B cell (primary cell): ENCODE results near the gene INTS3. TPM values are rescaled to one million over a fixed set of nuclear protein-coding genes. Genes with fewer than 3 reads are reported as not detected.

Experiments used
- ATAC-seq: fragments of 200-7000 bp; cut with Tn5 transposase; one replicate; pipeline ENCODE4 v1.10.0; 2021; ENCODE audit warnings: low read depth, mild to moderate bottlenecking, moderate number of reproducible peaks, moderate library complexity
- CTCF ChIA-PET: fragments of 350-600 bp; sonication (Branson Sonifier 250); formaldehyde crosslinking; loops from one replicate; lab custom pipeline; 2021; ENCODE audit warnings: antibody characterized with exemption, inconsistent platforms; lab: Charles Lee
- POLR2A ChIA-PET: fragments of 350-600 bp; sonication (Branson Sonifier 250); formaldehyde crosslinking; loops from one replicate; lab custom pipeline; 2021; ENCODE audit warnings: antibody characterized with exemption; lab: Charles Lee
- DNase-seq: peaks from one replicate; pipeline ENCODE4 v3.0.0; 2013
- H2AFZ ChIP-seq: 2 replicates; pipeline ENCODE4 v1.6.1; 2012; ENCODE audit warnings: mild to moderate bottlenecking, low read depth, low read length; ENCODE audit not compliant: insufficient read depth, poor library complexity, severe bottlenecking
- H3K27ac ChIP-seq, 2 donors: 1 replicate in 1 of 2; 2 replicates in 1 of 2; pipeline ENCODE4 v1.5.1; 2012 to 2013; ENCODE audit warnings: low read length in 2 of 2, mild to moderate bottlenecking in 2 of 2, moderate library complexity in 1 of 2
- H3K27me3 ChIP-seq, 4 experiments: fragments of 200-600 bp in 1 of 4; sonication (generic) in 1 of 4; replicated peaks in 1 of 4; 1 replicate in 2 of 4; 2 replicates in 2 of 4; pipeline versions ENCODE4 v1.6.1 to v1.7.0; 2013 to 2016; ENCODE audit warnings: low read length in 3 of 4, mild to moderate bottlenecking in 2 of 4, mixed read lengths in 1 of 4, moderate library complexity in 1 of 4; ENCODE audit not compliant: insufficient read depth in 4 of 4, control insufficient read depth in 3 of 4; ENCODE audit errors: control extremely low read depth in 1 of 4
- H3K36me3 ChIP-seq, 2 experiments: replicated peaks in 1 of 2; 1 replicate in 1 of 2; 2 replicates in 1 of 2; pipeline versions ENCODE4 v1.6.1 to v1.7.1; 2013; ENCODE audit warnings: low read length in 1 of 2; ENCODE audit not compliant: insufficient read depth in 2 of 2, control insufficient read depth in 1 of 2; ENCODE audit errors: control extremely low read depth in 1 of 2, extremely low read depth in 1 of 2
- H3K4me1 ChIP-seq, 2 donors: fragments of 200-600 bp in 1 of 2; sonication (generic) in 1 of 2; 1 replicate in 1 of 2; 2 replicates in 1 of 2; pipeline versions ENCODE4 v1.5.1 to v1.6.1; 2013 to 2017; ENCODE audit warnings: low read length in 2 of 2; ENCODE audit not compliant: control insufficient read depth in 2 of 2, insufficient read depth in 2 of 2
- H3K4me2 ChIP-seq: replicated peaks from 2 replicates; pipeline ENCODE3; 2012; ENCODE audit warnings: mild to moderate bottlenecking, low read depth, low read length; ENCODE audit not compliant: poor library complexity, severe bottlenecking
- H3K4me3 ChIP-seq, 5 experiments: fragments of 200-600 bp in 1 of 5; sonication (generic) in 1 of 5; 1 replicate in 3 of 5; 2 replicates in 2 of 5; pipeline versions ENCODE4 v1.5.1 to v1.7.0; 2011 to 2016; ENCODE audit warnings: low read length in 4 of 5, mild to moderate bottlenecking in 4 of 5, low read depth in 2 of 5, control low read depth in 1 of 5, moderate library complexity in 1 of 5; ENCODE audit not compliant: insufficient read depth in 1 of 5; ENCODE audit errors: control extremely low read depth in 1 of 5, extremely low read depth in 1 of 5
- H3K79me2 ChIP-seq: fragments of 200-600 bp; sonication (generic); one replicate; pipeline ENCODE4 v1.6.0; 2016; ENCODE audit warnings: low read length; ENCODE audit not compliant: control insufficient read depth, insufficient read depth
- H3K9ac ChIP-seq: fragments of 200-600 bp; sonication (generic); 2 replicates; pipeline ENCODE4 v1.6.1; 2017; ENCODE audit warnings: mild to moderate bottlenecking, low read length, moderate library complexity
- H3K9me3 ChIP-seq, 3 donors: one replicate each; pipeline versions ENCODE4 v1.6.1 to v1.7.1; 2013; ENCODE audit warnings: low read length in 2 of 3; ENCODE audit not compliant: control insufficient read depth in 2 of 3, insufficient read depth in 1 of 3; ENCODE audit errors: control extremely low read depth in 1 of 3
- H4K20me1 ChIP-seq: 2 replicates; pipeline ENCODE4 v1.6.0; 2012; ENCODE audit warnings: mild to moderate bottlenecking, low read length; ENCODE audit not compliant: insufficient read depth, control insufficient read depth, poor library complexity, severe bottlenecking
- H3K27ac Mint-ChIP-seq: one replicate; pipeline ENCODE4 v1.8.0; 2021; ENCODE audit warnings: mixed read lengths
- H3K27me3 Mint-ChIP-seq: one replicate; pipeline ENCODE4 v1.8.0; 2021; ENCODE audit warnings: mixed read lengths
- H3K4me1 Mint-ChIP-seq: one replicate; pipeline ENCODE4 v1.8.0; 2021; ENCODE audit warnings: mixed read lengths
- H3K4me3 Mint-ChIP-seq: one replicate; pipeline ENCODE4 v1.8.0; 2021; ENCODE audit warnings: mixed read lengths
- H3K9me3 Mint-ChIP-seq: one replicate; pipeline ENCODE4 v1.8.0; 2022; ENCODE audit warnings: mixed read lengths; ENCODE audit not compliant: insufficient read depth
- EZH2 ChIP-seq: IDR thresholded peaks from 2 replicates; pipeline ENCODE4 v1.6.1; 2012; ENCODE audit warnings: borderline replicate concordance, low read depth, mild to moderate bottlenecking, moderate library complexity, low read length; ENCODE audit not compliant: insufficient read depth, poor library complexity, severe bottlenecking
- WGBS: methylation state at CpG from one replicate; pipeline ENCODE4 v1.1.5; 2013; ENCODE audit warnings: missing lambda C conversion rate; ENCODE audit not compliant: insufficient coverage; 5-methylcytosine and 5-hydroxymethylcytosine counted together
- intact Hi-C: fragments of 100-400 bp; cut with micrococcal nuclease; formaldehyde crosslinking; loops from one replicate; pipeline ENCODE4 v1.10.0; 2022
- polyA plus RNA-seq: library from polyadenylated mRNA; depleted of rRNA; stranded (reverse); fragments of >200 nt; gene quantifications from 2 replicates; pipeline ENCODE4 v1.2.3, GENCODE V29; 2012
- total RNA-seq, 2 donors: library from RNA; stranded (reverse); fragments of 120-200 nt in 1 of 2; gene quantifications; 1 replicate in 1 of 2; 2 replicates in 1 of 2; pipeline versions ENCODE4 v1.2.3 to v1.2.4, GENCODE V29; 2013 to 2022
- TF ChIP-seq, protein P1 (sequence below): fragments of 200-600 bp; IDR thresholded peaks from one replicate; pipeline ENCODE4 v1.8.0; 2022; ENCODE audit warnings: antibody characterized with exemption, mild to moderate bottlenecking

Gene INTS3
- total and polyA plus RNA-seq, 2 donors (not counting 1 experiment from before 2014, with no cell fraction given) = 69.1 to 84.1 TPM

GRCh38 chr1:153786038-153786790 lies 58.4 kb downstream of the INTS3 start:
- H3K9me3 Mint-ChIP-seq = no peaks in the 10 kb centered on the region
- CTCF ChIA-PET = interaction anchor here (1.4 kb wide), 1 partner anchor 11 kb away, joined by 3 read pairs; no protein-coding TSS in a partner anchor
- no peaks in the 10 kb centered on the region for H4K20me1 ChIP-seq
- no peaks in the 10 kb centered on the region for H3K36me3 ChIP-seq
- H3K4me1 Mint-ChIP-seq = peaks cover 40% of the 10 kb centered on the region
- no peaks in the 10 kb centered on the region for H3K27me3 ChIP-seq
- no peak for TF ChIP-seq EZH2
- TF ChIP-seq, protein P1, sequence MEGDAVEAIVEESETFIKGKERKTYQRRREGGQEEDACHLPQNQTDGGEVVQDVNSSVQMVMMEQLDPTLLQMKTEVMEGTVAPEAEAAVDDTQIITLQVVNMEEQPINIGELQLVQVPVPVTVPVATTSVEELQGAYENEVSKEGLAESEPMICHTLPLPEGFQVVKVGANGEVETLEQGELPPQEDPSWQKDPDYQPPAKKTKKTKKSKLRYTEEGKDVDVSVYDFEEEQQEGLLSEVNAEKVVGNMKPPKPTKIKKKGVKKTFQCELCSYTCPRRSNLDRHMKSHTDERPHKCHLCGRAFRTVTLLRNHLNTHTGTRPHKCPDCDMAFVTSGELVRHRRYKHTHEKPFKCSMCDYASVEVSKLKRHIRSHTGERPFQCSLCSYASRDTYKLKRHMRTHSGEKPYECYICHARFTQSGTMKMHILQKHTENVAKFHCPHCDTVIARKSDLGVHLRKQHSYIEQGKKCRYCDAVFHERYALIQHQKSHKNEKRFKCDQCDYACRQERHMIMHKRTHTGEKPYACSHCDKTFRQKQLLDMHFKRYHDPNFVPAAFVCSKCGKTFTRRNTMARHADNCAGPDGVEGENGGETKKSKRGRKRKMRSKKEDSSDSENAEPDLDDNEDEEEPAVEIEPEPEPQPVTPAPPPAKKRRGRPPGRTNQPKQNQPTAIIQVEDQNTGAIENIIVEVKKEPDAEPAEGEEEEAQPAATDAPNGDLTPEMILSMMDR = no peak
- no peak overlapping the region for H3K4me3 Mint-ChIP-seq
- intact Hi-C loops = no loop called here
- no peak overlapping the region for H3K27ac Mint-ChIP-seq
- no peaks in the 10 kb centered on the region for H3K9me3 ChIP-seq
- H3K4me1 ChIP-seq = peaks cover 26 to 44% of the 10 kb centered on the region in 2 donors
- DNase-seq (no peak), ATAC-seq (no peak)
- no peak overlapping the region for H3K4me2 ChIP-seq
- no peaks in the 10 kb centered on the region for H3K27me3 Mint-ChIP-seq
- H3K79me2 ChIP-seq = no peaks in the 10 kb centered on the region
- H3K9ac ChIP-seq = no peak overlapping the region
- POLR2A ChIA-PET = interaction anchor here (0.5 to 1.6 kb wide), 2 partner anchors 11 to 105 kb away, joined by 4 to 5 read pairs; partner anchors contain the start of gene SLC27A3
- H3K27ac ChIP-seq = no peak overlapping the region
- H2AFZ ChIP-seq = peak overlapping the region; percentile 10
- H3K4me3 ChIP-seq = no peak overlapping the region
- WGBS = 80% methylated on average over 1 of the region's 4 CpGs
